Measurements from ENCODE around the gene SYTL5.

Gene SYTL5

DNA sequence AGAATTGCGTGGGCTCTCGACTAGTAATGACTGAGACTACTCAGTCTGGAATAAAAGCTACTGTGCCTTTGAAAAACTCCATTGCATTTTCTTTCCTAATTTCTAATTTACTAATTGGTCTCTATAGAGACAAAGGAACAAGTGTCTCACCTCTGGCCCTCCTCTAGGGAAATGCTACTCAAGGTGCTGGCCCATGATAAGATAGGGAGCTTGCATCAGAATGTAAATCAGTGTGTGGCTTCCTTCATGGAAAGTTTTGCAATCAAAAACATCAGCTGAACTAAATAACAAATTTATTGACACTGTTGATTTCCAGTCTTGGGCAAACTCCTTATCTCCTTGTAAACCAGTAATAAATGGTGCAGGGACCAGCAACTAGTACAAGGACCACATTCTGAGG lies 132.5 kb downstream of the SYTL5 start:
- DNase-seq (ENCODE audit: low read depth) = no peak

- DNase-seq (ENCODE audit: low read depth) = no peak
Observed at GRCh38 chrX:38142610-38143009, 136.3 kb downstream of the SYTL5 start.

DNA sequence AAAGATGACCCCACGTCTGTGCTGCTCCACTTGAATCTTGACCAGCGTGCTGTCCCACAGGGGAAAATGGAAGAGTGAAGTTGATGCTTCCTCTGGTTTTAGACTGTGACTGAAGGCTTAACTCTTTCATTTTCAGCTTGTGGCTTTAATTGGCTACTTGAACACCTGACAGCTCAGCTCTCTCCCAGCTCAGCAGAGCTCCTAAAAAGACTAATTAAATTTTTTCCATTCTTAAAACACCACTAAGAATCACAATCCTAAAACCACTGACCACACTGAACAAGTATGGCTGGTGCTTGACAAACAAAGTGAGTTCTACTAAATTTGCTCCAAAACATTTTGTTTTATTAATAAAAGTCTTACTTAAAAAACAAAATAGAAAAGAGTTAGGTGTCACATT lies 142.7 kb downstream of the SYTL5 start:
- DNase-seq (ENCODE audit: low read depth) = no peak

GRCh38 chrX:38150993-38151392 lies 144.6 kb downstream of the SYTL5 start:
- no peak for DNase-seq (ENCODE audit: low read depth)

GRCh38 chrX:38151441-38151840 lies 145.1 kb downstream of the SYTL5 start:
- DNase-seq (ENCODE audit: low read depth) = no peak

DNA sequence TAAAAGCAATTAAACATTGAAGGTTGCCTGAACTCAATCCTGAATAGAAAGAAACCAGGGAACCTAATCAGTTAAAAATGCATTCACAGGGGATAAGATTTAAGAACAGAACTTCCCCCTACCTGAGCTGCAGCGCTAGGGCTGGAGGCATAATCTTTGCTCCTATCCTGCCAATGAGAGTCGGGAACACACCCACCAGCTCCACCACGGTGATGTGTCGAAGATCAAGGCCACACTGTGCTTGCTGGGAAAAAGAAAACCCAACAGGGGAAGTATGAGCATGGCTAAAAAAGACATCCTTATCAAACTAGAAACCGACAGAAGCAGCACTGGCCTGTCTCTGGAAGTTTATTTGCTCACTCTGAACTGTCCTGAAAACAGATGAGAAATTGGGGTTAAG lies 148.0 kb downstream of the SYTL5 start:
- DNase-seq (ENCODE audit: low read depth) = no peak

DNA sequence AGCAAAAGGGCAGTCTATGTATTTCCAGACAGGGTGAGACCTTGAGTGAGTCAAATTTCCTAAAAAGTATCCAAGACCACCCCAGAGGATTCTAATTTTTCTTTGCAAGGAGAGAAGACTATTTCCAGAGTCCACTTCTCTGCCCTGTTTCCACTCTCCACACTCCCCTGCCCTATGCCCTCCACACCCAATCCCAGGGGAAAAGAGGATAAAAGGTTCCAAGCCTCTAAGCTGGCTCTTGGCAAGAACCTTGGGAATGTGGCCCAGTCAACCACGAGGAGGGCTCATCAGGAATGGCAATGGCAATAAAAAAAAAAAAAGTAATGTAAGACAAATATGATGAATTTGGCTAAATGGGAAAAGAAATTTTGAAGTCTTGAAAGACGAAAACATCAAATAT lies 148.5 kb downstream of the SYTL5 start:
- DNase-seq (ENCODE audit: low read depth) = no peak

GRCh38 chrX:38156838-38157237 lies 150.5 kb downstream of the SYTL5 start:
- DNase-seq (ENCODE audit: low read depth) = no peak

DNA sequence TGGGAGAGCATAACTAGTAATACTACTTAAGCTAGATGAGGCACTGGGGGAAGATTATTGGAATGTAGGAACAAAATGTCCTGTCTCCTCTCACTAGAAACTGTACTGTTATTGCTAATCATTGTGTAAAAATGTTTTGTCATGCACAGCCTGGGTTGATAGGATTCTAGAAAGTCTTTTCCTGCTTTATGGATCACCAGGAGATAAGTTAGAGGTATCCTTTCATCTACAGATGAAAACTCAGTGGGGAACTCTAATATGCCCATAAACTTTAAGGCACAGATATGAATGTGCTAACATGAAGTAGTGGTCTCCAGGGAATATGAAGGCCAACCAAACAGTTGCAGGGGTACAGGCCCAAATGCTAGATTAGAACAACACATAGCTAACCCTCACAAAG lies 156.8 kb downstream of the SYTL5 start:
- DNase-seq (ENCODE audit: low read depth) = no peak

GRCh38 chrX:38165023-38165422 lies 158.7 kb downstream of the SYTL5 start:
- DNase-seq (ENCODE audit: low read depth) = no peak

DNA sequence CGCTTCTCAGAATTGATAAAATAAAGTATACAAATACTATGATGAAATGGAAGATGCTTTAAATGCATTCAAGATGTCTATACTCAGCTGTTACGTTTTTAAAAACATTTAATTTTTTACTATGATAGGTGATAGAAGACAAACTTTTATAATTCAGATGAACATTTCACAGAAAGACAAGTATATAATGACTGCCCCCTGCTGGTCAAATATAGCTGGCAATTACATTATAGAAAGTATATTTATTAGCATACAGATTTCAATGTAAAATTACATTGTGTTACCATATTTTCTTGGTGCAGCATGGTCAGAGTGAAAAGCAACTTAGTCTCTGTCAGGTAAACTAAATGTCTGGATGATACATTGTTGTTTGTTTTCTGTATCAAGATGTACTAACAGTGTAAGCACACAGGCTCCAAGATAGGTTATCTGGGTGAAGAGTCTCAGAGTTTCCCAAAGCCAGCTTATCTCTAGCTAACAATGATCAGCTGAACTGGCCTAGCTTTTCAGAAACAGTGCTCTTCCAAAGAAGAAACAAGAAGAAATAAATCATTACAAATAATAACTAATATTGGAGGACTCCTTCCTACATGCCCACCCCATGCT lies 160.2 kb downstream of the SYTL5 start:
- DNase-seq (ENCODE audit: low read depth) = no peak

DNA sequence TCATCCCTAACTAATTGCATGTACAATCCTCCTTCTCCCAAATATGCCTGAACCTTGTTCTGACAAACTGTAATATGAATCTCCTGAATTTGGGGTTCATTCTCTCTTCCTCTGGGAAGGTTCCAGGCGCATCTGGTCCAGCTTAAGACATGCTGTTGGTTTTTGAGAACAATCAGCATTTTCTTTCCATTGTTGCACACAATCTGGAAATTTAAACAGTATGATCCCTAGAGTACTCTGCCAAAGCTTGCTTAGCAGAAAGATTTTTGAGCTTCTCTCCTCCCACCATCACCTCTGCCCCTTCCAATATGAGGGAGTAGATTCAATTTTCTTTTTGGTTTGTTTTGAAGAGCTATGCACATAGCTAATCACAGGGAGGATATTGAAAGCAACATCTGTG lies 164.2 kb downstream of the SYTL5 start:
- DNase-seq (ENCODE audit: low read depth) = no peak

DNA sequence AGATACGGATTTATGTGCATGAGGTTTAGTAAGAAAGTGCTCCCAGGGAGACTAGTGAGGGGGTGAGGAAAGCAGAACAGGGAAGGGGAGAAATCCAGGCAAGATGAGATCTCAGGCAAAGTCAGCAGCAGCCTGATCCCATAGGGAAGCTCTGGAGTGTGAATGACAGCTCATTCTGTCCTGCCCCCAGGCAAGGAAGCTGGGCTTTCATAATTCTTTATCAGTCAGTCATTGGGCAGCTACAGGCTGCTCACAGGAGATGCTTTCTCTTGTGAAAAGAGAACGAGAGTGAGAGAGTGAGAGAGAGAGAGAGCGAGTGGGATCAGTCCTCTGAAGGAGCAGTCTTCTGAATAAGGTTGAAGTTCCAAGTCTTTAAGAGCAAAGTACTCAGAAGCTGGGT lies 166.2 kb downstream of the SYTL5 start:
- no peak for DNase-seq (ENCODE audit: low read depth)

DNA sequence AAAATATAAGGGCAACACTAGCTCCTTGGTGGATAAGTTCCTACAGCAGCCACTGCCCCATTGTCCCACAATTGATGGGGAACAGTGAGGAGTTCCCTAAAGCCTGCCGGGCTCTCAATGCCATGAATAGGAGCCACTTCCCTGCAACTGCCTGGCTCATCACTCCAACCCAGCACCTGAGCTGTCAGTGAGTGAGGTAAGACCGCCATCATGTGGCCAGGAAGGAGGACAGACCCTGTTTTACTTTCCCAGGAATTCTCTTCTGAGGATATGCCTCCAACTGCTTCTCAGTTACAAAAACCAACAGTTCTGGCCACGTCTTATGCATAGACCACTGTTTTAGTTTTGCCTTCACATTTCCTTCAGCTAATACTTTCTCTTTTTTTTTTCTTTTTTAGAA lies 168.8 kb downstream of the SYTL5 start:
- DNase-seq (ENCODE audit: low read depth) = no peak

DNA sequence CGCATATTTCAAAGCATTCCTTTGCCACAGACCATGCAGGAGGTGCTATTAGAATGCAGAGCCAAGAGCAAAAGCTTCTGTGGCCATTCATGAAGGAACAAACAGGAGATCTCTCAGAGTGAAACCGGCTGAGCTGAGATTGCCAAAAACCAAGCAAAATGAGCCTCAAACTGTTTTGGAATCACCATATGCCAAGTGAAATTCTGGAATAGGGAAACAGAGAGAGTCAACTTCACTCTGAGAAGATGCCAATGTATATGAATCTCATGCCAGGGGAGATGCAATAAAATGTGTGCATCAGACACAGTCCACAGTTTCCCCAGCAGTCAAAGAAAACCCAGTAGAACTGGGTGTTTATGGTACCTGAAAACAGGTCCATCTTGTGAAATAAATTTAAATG lies 172.0 kb downstream of the SYTL5 start:
- DNase-seq (ENCODE audit: low read depth) = no peak

All from T-helper 22 cell (primary cell).